ENCODE results near the gene PALD1. TPM values are rescaled to one million over a fixed set of nuclear protein-coding genes. Genes with fewer than 3 reads are reported as not detected.

The PALD1 gene
- polyA plus RNA-seq, 2 of the 4 experiments (the other 2 are of a cell fraction): 3.6 to 5.5 TPM

GRCh38 chr10:70493660-70494234 lies 15.2 kb downstream of the PALD1 start:
- H3K9me3 ChIP-seq: no peaks in the 10 kb centered on the region
- CTCF ChIA-PET: interaction anchor here (0.7 to 3.2 kb wide), 5 partner anchors 9 to 55 kb away, joined by 3 to 22 read pairs (median 4); no protein-coding TSS in a partner anchor
- no peak overlapping the region for H3K4me3 ChIP-seq
- no peak for ATAC-seq
- WGBS (ENCODE audit: missing lambda C conversion rate): 92% methylated on average over 9 of the region's 9 CpGs
- DNase-seq (ENCODE audit: low read depth in 1 of 2, low spot score in 1 of 2): no peak
- H3K4me1 ChIP-seq: no peaks in the 10 kb centered on the region
- TF ChIP-seq TFCP2L1 (CRISPR knock-in tag; IDR thresholded peaks at IDR 0.05) (no peak), EP300 (IDR thresholded peaks at IDR 0.05) (no peak), FOSL2 (IDR thresholded peaks at IDR 0.05) (no peak), FOSL2 (CRISPR knock-in tag; IDR thresholded peaks at IDR 0.05) (no peak), NFE2L2 (conservative IDR thresholded peaks at IDR 0.05; ENCODE audit: low read length) (no peak), CHD2 (IDR thresholded peaks at IDR 0.05; ENCODE audit: low read length, partially characterized antibody) (no peak), CTCF (IDR thresholded peaks at IDR 0.05) (no peak), RCOR1 (IDR thresholded peaks at IDR 0.05; ENCODE audit: low read depth, low read length) (no peak), FOSB (CRISPR knock-in tag; IDR thresholded peaks at IDR 0.05) (no peak), ZSCAN20 (CRISPR knock-in tag; IDR thresholded peaks at IDR 0.05) (no peak), POLR2A (IDR thresholded peaks at IDR 0.05; ENCODE audit: low read length) (no peak)
- H3K27ac ChIP-seq: no peak overlapping the region
- FAIRE-seq: no peak
- H3K4me2 ChIP-seq: no peak overlapping the region
- POLR2A ChIA-PET: no interaction called here

DNA sequence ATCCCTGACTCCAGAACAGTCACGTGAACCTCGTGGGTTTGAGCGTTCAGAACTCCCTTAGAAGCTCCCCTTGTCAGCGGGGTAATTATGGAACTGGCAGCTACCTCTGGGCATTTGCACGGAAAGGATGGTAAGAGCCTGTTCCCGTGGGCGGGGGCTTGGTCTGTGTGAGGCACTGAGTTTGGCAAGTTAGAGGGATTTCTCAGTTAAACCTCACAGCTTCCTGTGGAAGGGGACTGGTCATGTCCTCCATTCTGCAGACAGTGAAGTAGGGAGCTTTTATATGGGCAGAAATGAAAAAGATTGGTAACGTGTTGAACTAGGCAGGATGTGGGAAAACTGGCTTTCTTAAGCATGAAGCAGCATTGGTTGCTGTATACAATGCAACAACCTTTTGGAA lies 16.0 kb downstream of the PALD1 start:
- ChIA-PET POLR2A (no interaction called here), CTCF (interaction anchor here (0.9 to 3.2 kb wide), 5 partner anchors 10 to 265 kb away, joined by 3 to 22 read pairs (median 4); no protein-coding TSS in a partner anchor)
- 75% methylated on average over 6 of the region's 8 CpGs for WGBS (ENCODE audit: missing lambda C conversion rate)
- no peaks in the 10 kb centered on the region for H3K4me1 ChIP-seq
- no peak overlapping the region for H3K4me2 ChIP-seq
- TF ChIP-seq ZFP36 (IDR thresholded peaks at IDR 0.05; ENCODE audit: borderline replicate concordance, partially characterized antibody): no peak
- TF ChIP-seq CHD4 (IDR thresholded peaks at IDR 0.05; ENCODE audit: borderline replicate concordance): no peak
- TF ChIP-seq, protein P1, sequence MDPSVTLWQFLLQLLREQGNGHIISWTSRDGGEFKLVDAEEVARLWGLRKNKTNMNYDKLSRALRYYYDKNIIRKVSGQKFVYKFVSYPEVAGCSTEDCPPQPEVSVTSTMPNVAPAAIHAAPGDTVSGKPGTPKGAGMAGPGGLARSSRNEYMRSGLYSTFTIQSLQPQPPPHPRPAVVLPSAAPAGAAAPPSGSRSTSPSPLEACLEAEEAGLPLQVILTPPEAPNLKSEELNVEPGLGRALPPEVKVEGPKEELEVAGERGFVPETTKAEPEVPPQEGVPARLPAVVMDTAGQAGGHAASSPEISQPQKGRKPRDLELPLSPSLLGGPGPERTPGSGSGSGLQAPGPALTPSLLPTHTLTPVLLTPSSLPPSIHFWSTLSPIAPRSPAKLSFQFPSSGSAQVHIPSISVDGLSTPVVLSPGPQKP (IDR thresholded peaks at IDR 0.05; ENCODE audit: low read depth, low read length): no peak
- no peak for TF ChIP-seq ZSCAN20 (CRISPR knock-in tag; IDR thresholded peaks at IDR 0.05)
- no peak overlapping the region for H3K27ac ChIP-seq
- H3K4me3 ChIP-seq: no peak overlapping the region
- ATAC-seq: no peak
- DNase-seq (ENCODE audit: low read depth in 1 of 2, low spot score in 1 of 2): no peak
- FAIRE-seq: no peak
- H3K9me3 ChIP-seq: no peaks in the 10 kb centered on the region

DNA sequence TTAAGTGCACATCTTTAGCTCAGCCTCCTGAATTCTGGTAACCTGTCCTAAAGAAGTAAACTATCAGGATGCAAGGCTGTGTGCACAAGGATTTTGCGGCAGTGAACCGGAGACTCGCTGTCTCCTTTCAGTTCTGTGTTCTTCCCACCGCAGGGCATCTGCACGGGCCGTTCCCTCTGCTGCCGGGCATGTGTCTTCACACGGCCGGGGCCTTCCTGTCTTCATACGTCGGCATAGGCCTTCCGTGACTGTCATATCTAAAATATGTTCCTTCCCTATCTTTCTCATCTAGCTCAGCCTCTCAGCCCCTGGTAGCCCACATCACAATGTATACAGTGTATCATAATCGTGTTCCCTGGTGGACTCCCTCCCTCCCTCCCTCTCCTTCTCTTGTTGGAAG lies 16.4 kb downstream of the PALD1 start:
- Histone ChIP-seq H3K4me2 (no peak overlapping the region), H3K4me1 (no peaks in the 10 kb centered on the region), H3K9me3 (no peaks in the 10 kb centered on the region), H3K27ac (no peak overlapping the region), H3K4me3 (no peak overlapping the region)
- ChIA-PET POLR2A (no interaction called here), CTCF (interaction anchor here (1.0 to 3.2 kb wide), 4 partner anchors 10 to 264 kb away, joined by 3 to 22 read pairs (median 4); no protein-coding TSS in a partner anchor)
- 93% methylated on average over 13 of the region's 13 CpGs for WGBS (ENCODE audit: missing lambda C conversion rate)
- DNase-seq (ENCODE audit: low read depth in 1 of 2, low spot score in 1 of 2) (no peak), FAIRE-seq (no peak), ATAC-seq (no peak)
- no peak for TF ChIP-seq ATOH8 (CRISPR knock-in tag; IDR thresholded peaks at IDR 0.05; ENCODE audit: low read depth)
- no peak for TF ChIP-seq MAFK (IDR thresholded peaks at IDR 0.05; ENCODE audit: partially characterized antibody)
- no peak for TF ChIP-seq FOSL2 (IDR thresholded peaks at IDR 0.05)
- no peak for TF ChIP-seq FOSL2 (CRISPR knock-in tag; IDR thresholded peaks at IDR 0.05)
- TF ChIP-seq CEBPB (IDR thresholded peaks at IDR 0.05): no peak
- no peak for TF ChIP-seq BHLHE40 (IDR thresholded peaks at IDR 0.05; ENCODE audit: low read depth, low read length)
- TF ChIP-seq ESRRA (IDR thresholded peaks at IDR 0.05; ENCODE audit: borderline replicate concordance, low read length): no peak
- no peak for TF ChIP-seq EP300 (IDR thresholded peaks at IDR 0.05)
- TF ChIP-seq PHF8 (IDR thresholded peaks at IDR 0.05; ENCODE audit: borderline replicate concordance, low read depth): no peak

Measured in A549 (cell line).